HG02970 (cell line): ENCODE results near the gene OR2M4.
"Not testable (repeated sequence)": the region's sequence is repeated elsewhere in the genome, so short reads cannot be mapped to it uniquely, and the experiment has no call there.

Experiments used
- ATAC-seq: cut with Tn5 transposase; IDR thresholded peaks from one replicate; pipeline ENCODE4 v1.9.1; 2021; ENCODE audit warnings: mild to moderate bottlenecking, moderate library complexity, moderate number of reproducible peaks; ENCODE audit not compliant: unreplicated experiment, low FRiP score

The OR2M4 gene

DNA sequence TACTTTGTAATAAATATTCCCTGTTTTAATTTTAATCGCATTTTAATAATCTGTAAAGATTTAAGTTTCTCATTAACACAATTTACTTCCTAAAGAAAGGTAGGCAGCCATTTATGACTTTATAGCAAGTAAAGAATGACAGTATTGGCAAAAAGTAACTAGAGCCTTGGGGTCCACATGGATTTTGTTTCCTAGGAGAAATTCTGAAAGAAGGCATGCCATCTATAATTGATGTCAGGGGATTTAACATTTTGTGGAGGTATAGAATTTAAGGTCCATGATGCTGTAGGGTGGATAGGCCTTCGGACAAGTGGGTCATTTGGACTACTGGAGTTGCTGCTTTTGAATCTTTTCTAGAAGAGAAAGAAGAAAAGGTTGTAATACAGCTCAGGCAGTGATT, at the start of gene OR2M4:
Gene OR2M4 (plus strand): TSS at position 301 of the 400 bp plus-strand sequence. CDS start 7,512 bp downstream, outside the sequence.
- no peak for ATAC-seq

DNA sequence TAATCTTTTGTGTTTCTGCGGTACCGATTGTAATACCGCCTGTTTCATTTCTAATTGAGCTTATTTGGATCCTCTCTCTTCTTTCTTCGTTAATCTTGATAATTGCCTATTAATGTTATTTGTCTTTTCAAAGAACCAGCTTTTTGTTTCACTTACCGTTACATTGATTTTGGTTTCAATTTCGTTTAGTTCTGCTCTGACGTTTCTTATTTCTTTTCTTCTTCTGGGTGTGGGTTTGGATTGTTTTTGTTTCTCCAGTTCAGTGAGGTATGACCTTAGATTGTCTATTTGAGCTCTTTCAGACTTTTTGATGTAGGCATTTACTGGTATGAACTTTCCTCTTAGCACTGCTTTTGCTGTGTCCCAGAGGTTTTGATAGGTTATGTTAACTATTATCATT, 47.2 kb upstream of the OR2M4 start:
- ATAC-seq = no peak

DNA sequence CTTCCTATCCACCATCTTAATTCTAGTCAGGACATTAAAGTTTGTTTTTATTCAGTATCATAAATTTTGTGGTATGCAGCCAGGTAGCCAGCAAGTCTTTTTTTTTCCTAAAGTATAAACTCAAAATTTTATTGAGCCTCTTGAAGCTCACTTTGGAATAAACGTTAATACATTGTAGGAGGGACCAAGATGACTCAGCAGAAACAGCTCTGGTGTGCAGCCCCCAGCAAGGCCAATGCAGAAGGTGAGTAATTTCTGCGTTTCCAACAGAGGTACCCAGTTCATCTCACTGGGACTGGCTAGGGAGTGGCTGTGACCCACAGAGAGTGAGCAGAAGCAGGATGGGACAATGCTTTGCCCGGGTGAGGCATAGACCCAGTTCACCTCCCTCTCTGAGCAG, 43.9 kb upstream of the OR2M4 start:
- ATAC-seq = no peak

DNA sequence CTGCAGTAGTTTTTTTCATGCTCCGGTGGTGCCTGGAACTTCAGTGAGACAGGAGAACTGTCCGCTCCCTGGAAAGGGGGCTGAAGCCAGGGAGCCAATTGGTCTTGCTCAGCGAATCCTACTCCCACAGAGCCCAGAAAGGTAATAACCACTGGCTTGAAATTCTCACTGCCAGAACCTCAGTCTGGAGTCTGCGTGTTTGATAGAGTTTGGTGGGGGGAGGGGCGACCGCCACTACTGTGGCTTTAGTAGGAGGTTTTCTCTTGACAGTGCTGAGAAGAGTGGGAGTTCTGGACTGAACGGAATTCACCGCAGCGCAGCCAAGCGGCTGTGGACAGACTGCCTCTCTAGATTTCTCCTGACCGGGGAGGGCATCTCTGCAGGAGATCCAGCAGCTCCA, 42.2 kb upstream of the OR2M4 start:
- no peak for ATAC-seq

DNA sequence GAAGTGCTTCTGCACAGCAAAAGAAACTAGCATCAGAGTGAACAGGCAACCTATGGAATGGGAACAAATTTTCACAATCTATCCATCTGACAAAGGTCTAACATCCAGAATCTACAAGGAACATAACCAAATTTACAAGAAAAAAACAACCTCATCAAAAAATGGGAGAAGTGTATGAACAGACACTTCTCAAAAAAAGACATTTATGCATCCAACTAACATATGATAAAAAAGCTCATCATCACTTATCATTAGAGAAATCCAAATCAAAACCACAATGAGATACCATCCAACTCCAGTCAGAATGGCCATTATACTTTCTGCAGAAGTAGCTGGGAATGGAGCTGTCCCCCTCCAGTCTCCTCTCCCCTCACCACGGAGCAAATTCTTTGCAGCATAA, 37.1 kb upstream of the OR2M4 start:
- ATAC-seq = no peak

GRCh38 chr1:248196965-248197364, 34.3 kb upstream of the OR2M4 start, which contains the start of gene OR2M3:
OR2M3 (plus strand) TSS chr1:248197265; CDS start chr1:248203068, 5,803 bp downstream.
- no peak for ATAC-seq

DNA sequence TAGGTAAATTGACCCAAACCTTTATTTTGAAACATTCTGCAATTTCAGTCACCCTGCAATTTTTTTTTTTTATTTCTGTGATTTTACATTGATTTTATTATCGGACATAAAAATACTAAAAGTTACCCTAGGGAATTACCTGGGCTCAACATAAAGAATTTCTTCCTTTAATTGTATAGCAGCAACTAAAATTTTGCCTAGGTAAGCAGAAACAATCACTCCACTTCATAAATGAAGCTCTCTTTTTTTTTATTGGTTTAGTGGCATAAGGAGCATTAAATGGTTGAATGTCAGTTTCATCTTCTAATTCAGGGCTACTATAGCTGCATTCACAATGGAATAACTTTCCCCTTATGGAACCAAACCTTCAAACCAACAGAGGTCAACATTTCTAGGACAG, 15.3 kb upstream of the OR2M4 start:
- ATAC-seq = no peak

DNA sequence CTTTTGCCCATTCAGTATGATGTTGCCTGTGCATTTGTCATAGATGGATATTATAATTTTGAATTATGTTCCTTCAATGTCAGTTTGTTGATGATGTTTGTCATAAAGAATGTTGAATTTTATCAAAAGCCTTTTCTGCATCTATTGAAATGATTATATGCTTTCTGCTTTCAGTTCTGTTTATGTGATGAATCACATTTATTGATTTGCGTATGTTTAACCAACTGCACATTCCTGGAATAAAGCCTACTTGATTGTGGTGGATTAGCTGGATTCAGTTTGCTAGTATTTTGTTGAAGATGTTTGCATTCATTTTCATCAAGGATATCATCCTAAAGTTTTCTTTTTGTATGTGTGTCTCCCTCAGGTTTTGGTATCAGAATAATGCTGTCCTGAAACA, 5.7 kb upstream of the OR2M4 start:
- ATAC-seq = no peak

GRCh38 chr1:248229360-248229908, 1.8 kb upstream of the OR2M4 start:
- no peak for ATAC-seq

DNA sequence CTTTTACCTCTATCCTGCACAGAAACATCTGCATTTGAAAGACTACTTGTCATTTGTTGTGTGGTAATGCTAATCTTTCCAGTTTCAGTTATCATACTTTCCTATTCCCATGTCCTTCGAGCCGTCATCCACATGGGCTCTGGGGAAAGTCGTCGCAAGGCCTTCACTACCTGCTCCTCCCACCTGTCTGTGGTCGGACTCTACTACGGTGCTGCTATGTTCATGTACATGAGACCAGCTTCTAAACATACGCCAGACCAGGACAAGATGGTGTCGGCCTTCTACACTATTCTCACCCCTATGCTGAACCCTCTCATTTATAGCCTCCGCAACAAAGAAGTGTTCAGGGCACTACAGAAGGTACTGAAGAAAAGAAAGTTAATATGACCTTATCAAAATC, 8.3 kb downstream of the OR2M4 start:
- no peak for ATAC-seq

DNA sequence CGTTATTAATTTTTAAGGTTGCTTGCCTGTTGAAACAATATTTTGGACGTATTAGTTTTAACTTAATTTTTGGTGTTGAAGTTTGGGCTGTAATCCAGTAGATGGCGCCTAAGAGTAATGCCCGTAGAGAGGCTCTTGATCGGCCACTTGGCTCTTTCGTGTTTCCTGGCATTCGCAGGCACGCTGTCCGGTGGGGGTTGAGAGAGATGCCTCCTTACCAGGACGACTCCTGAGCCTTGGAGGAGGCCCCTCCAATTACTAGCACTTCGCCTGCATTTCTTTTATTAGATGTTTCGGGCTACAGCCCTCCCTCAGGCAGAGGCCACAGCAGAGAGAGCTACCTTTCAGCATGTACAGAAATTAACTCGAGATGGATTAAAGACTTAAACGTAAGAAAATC, 12.0 kb downstream of the OR2M4 start:
- peak; percentile 85 for ATAC-seq

GRCh38 chr1:248259309-248259708, 28.1 kb downstream of the OR2M4 start:
- ATAC-seq = not testable (repeated sequence)

- ATAC-seq = no peak
Observed at GRCh38 chr1:248268178-248268577, 37.0 kb downstream of the OR2M4 start.

DNA sequence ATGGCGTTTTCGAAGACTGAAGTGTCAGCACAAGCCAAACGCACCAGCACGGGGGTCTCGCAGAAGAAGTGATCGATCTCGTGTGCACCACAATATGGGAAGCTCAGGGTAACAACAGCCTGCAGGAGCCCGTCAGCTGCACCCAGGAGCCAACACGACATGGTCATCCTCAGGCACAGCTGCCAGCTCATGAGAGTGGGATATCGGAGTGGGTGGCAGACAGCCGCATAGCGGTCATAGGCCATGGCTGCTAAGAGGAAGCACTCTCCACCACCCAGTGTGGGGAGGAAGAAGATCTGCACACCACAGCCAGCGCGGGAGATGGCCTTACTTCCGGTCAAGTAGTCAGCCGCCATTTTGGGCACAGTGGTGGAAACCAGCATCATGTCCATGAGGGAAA, 42.0 kb downstream of the OR2M4 start:
- not testable (repeated sequence) for ATAC-seq

- no peak for ATAC-seq
Observed at GRCh38 chr1:248277876-248278275, 46.7 kb downstream of the OR2M4 start, which contains the start of gene OR2T33. OR2T33 (minus strand) TSS chr1:248277976; CDS start chr1:248273814, 4,162 bp downstream.

DNA sequence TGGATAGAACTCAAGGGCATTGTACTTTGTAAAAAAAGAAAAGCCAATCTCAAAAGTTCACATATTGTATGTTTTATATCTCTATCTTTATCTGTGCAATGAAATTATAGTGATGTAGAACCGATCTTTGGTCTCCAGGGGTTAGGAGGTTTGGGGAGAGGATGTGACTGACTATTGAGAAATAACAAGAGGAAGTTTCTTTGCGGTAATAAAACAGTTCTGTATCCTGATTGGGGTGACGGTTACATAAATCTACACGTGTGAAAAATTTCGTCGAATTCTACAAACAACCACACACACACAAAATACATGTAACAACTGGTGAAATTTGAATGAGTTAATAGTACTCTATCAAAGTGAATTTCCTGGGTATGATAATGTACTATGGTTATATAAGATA, 57.2 kb downstream of the OR2M4 start:
- no peak for ATAC-seq
